Adrenal gland (tissue), 5 donors: ENCODE data around the gene SMIM7.

ENCODE experiments used
- POLR2A ChIP-seq, 2 donors: fragments of 450-650 bp; IDR thresholded peaks; one replicate each; pipeline ENCODE4 v1.6.1; 2017; ENCODE audit warnings: antibody characterized with exemption in 2 of 2, mild to moderate bottlenecking in 2 of 2, moderate library complexity in 1 of 2
- TF ChIP-seq, protein P1 (sequence below), 6 experiments: fragments of 450-650 bp in 4 of 6; fragments of 200-600 bp in 2 of 6; sonication (generic) in 1 of 6; IDR thresholded peaks; 1 replicate in 5 of 6; 2 replicates in 1 of 6; pipeline versions ENCODE4 v1.5.1 to v1.8.0; 2016 to 2021; ENCODE audit warnings: antibody characterized with exemption in 6 of 6, mild to moderate bottlenecking in 2 of 6, moderate library complexity in 1 of 6
- donor health status: DM: no; HTN: no; CAD: no.

DNA sequence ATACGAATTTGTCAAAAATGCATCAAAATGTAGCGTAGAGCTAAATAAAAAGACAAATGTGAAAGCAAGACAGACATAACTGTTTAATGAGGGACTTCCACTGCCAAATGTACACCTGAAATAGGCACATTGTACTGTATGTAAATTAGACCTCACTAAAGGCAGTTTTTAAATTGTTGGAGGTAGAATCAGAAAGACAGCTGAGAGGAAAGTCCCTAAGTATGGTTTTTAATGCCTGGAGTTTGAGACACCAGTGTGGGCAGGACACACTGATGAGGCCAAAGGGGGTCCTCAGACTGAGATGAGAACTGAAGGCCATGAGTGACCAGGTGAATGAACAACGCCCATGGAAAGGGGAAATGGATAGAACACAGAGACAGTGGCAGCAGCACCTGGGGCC, 54.8 kb downstream of the SMIM7 start:
- TF ChIP-seq, protein P1, sequence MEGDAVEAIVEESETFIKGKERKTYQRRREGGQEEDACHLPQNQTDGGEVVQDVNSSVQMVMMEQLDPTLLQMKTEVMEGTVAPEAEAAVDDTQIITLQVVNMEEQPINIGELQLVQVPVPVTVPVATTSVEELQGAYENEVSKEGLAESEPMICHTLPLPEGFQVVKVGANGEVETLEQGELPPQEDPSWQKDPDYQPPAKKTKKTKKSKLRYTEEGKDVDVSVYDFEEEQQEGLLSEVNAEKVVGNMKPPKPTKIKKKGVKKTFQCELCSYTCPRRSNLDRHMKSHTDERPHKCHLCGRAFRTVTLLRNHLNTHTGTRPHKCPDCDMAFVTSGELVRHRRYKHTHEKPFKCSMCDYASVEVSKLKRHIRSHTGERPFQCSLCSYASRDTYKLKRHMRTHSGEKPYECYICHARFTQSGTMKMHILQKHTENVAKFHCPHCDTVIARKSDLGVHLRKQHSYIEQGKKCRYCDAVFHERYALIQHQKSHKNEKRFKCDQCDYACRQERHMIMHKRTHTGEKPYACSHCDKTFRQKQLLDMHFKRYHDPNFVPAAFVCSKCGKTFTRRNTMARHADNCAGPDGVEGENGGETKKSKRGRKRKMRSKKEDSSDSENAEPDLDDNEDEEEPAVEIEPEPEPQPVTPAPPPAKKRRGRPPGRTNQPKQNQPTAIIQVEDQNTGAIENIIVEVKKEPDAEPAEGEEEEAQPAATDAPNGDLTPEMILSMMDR (IDR thresholded peaks at IDR 0.05), result no peak
- TF ChIP-seq POLR2A (IDR thresholded peaks at IDR 0.05), result no peak
